Osteocyte (in vitro differentiated cells): ENCODE measurements around the gene CXXC5. TPM values are rescaled to one million over a fixed set of nuclear protein-coding genes. Genes with fewer than 3 reads are reported as not detected.

Source experiments
- DNase-seq: peaks from one replicate; pipeline ENCODE4 v3.0.0; 2021; ENCODE audit warnings: mixed read lengths; ENCODE audit not compliant: unreplicated experiment; ENCODE audit errors: extremely low spot score
- H3K27ac Mint-ChIP-seq: one replicate; pipeline ENCODE4 v1.8.0; 2021; ENCODE audit warnings: mild to moderate bottlenecking, mixed read lengths; ENCODE audit not compliant: unreplicated experiment
- H3K27me3 Mint-ChIP-seq: one replicate; pipeline ENCODE4 v1.8.0; 2021; ENCODE audit warnings: mixed read lengths; ENCODE audit not compliant: unreplicated experiment
- H3K36me3 Mint-ChIP-seq: one replicate; pipeline ENCODE4 v1.8.0; 2021; ENCODE audit warnings: mixed read lengths; ENCODE audit not compliant: unreplicated experiment
- H3K4me1 Mint-ChIP-seq: one replicate; pipeline ENCODE4 v1.8.0; 2021; ENCODE audit warnings: mixed read lengths; ENCODE audit not compliant: unreplicated experiment
- H3K4me3 Mint-ChIP-seq: one replicate; pipeline ENCODE4 v1.8.0; 2021; ENCODE audit warnings: mild to moderate bottlenecking, moderate library complexity, mixed read lengths; ENCODE audit not compliant: unreplicated experiment
- H3K9me3 Mint-ChIP-seq: one replicate; pipeline ENCODE4 v1.8.0; 2021; ENCODE audit warnings: mixed read lengths; ENCODE audit not compliant: unreplicated experiment
- CTCF ChIP-seq: fragments of 200-600 bp; sonication (generic); IDR thresholded peaks from 2 replicates; pipeline ENCODE4 v1.5.0; 2021; ENCODE audit warnings: antibody characterized with exemption, mild to moderate bottlenecking, moderate library complexity
- total RNA-seq: library from RNA; stranded (reverse); gene quantifications from 2 replicates; pipeline ENCODE4 v1.2.1, GENCODE V29; 2021

Gene CXXC5
- total RNA-seq, 1 donor from 2014 or later: 259 TPM

GRCh38 chr5:139690803-139691629 lies 42.9 kb downstream of the CXXC5 start:
- Mint-ChIP-seq H3K9me3 (no peaks in the 10 kb centered on the region), H3K4me1 (peaks cover 94% of the 10 kb centered on the region), H3K27ac (peak overlapping the region; percentile 80), H3K4me3 (no peak overlapping the region), H3K27me3 (no peaks in the 10 kb centered on the region), H3K36me3 (peaks cover 10% of the 10 kb centered on the region)
- DNase-seq: no peak
- no peak for TF ChIP-seq CTCF

- no peak for DNase-seq
- Mint-ChIP-seq H3K27me3 (no peaks in the 10 kb centered on the region), H3K4me1 (peaks cover 91% of the 10 kb centered on the region), H3K36me3 (peaks cover 3% of the 10 kb centered on the region), H3K4me3 (no peak overlapping the region), H3K9me3 (no peaks in the 10 kb centered on the region), H3K27ac (peak overlapping the region; percentile 80)
- no peak for TF ChIP-seq CTCF
These were observed 44.0 kb downstream of the CXXC5 start for GRCh38 chr5:139692148-139692547.

DNA sequence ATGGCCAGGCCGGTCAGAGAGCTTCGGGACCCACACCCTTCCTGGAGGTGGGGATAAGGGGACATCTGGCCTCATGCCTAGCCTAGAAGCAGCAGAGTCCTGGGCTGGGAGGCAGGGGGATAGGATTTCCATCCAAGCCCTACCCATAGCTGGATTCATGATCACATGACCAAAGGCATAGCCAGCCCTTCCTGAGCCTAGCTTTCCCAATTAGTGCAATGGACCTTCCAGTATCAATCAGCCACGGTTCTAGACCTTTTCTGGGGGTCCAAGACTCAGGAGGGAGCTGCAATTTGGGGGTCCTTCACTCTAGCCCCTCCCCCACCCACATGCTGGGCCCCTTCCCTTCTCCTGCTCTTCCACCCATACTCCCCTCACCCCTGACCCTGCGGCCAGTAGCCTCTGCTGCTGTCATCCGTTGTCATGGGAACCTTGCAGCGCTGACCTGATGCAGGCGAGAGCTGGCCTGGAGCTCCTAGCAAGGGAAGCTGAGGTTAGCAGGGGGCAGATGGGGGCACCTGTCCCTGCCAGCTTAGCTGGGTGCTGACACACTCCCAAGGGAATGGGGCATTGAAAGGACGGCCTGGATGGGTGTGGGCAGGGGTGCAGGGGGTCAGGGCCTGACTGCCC lies 44.6 kb downstream of the CXXC5 start:
- no peak for DNase-seq
- H3K4me1 Mint-ChIP-seq: peaks cover 88% of the 10 kb centered on the region
- H3K9me3 Mint-ChIP-seq: no peaks in the 10 kb centered on the region
- H3K4me3 Mint-ChIP-seq: no peak overlapping the region
- peaks cover 3% of the 10 kb centered on the region for H3K36me3 Mint-ChIP-seq
- H3K27ac Mint-ChIP-seq: peak overlapping the region; percentile 80
- H3K27me3 Mint-ChIP-seq: no peaks in the 10 kb centered on the region
- TF ChIP-seq CTCF: no peak

- peak; percentile 6 for TF ChIP-seq CTCF
- Mint-ChIP-seq H3K36me3 (peaks cover 2% of the 10 kb centered on the region), H3K27me3 (no peaks in the 10 kb centered on the region), H3K27ac (peak overlapping the region; percentile 99), H3K4me1 (peaks cover 92% of the 10 kb centered on the region), H3K4me3 (no peak overlapping the region), H3K9me3 (no peaks in the 10 kb centered on the region)
- DNase-seq: no peak
These were observed 45.7 kb downstream of the CXXC5 start for GRCh38 chr5:139693676-139694364.
